Effector memory CD8-positive, alpha-beta T cell (primary cell): Measurements from ENCODE around the gene IZUMO2.

Source experiments
- ATAC-seq: fragments of 150-1000 bp; cut with Tn5 transposase; replicated peaks from 2 replicates; pipeline ENCODE4 v1.10.0; 2021; ENCODE audit warnings: mild to moderate bottlenecking, moderate library complexity
- DNase-seq, 3 experiments: peaks; one replicate each; pipeline ENCODE4 v3.0.0; 2021
- H3K27ac Mint-ChIP-seq, 2 donors: one replicate each; pipeline ENCODE4 v1.8.0; 2022; ENCODE audit warnings: mild to moderate bottlenecking in 2 of 2, mixed read lengths in 2 of 2, moderate library complexity in 2 of 2
- H3K27me3 Mint-ChIP-seq, 2 donors: one replicate each; pipeline ENCODE4 v1.8.0; 2022; ENCODE audit warnings: mixed read lengths in 2 of 2
- H3K36me3 Mint-ChIP-seq: one replicate; pipeline ENCODE4 v1.8.0; 2022; ENCODE audit warnings: mild to moderate bottlenecking, moderate library complexity, mixed read lengths; ENCODE audit not compliant: insufficient read depth
- H3K4me1 Mint-ChIP-seq, 2 donors: one replicate each; pipeline ENCODE4 v1.8.0; 2022; ENCODE audit warnings: low read depth in 2 of 2, mixed read lengths in 2 of 2
- H3K4me3 Mint-ChIP-seq, 2 donors: one replicate each; pipeline ENCODE4 v1.8.0; 2022; ENCODE audit warnings: mild to moderate bottlenecking in 2 of 2, mixed read lengths in 2 of 2, moderate library complexity in 2 of 2
- H3K9me3 Mint-ChIP-seq, 2 donors: one replicate each; pipeline ENCODE4 v1.8.0; 2022; ENCODE audit warnings: mixed read lengths in 2 of 2

Gene IZUMO2

GRCh38 chr19:50175924-50176323, 12.8 kb upstream of the IZUMO2 start:
- no peaks in the 10 kb centered on the region for H3K4me1 Mint-ChIP-seq
- peaks cover 0 to 2% of the 10 kb centered on the region in 2 donors for H3K9me3 Mint-ChIP-seq
- H3K27ac Mint-ChIP-seq, result no peak overlapping the region
- no peak for ATAC-seq
- no peak for DNase-seq
- H3K27me3 Mint-ChIP-seq, result peaks cover 10 to 16% of the 10 kb centered on the region in 2 donors
- H3K36me3 Mint-ChIP-seq, result no peaks in the 10 kb centered on the region
- no peak overlapping the region for H3K4me3 Mint-ChIP-seq

- DNase-seq, result no peak
- no peak overlapping the region for H3K4me3 Mint-ChIP-seq
- H3K27me3 Mint-ChIP-seq, result peaks cover 16 to 22% of the 10 kb centered on the region in 2 donors
- no peaks in the 10 kb centered on the region for H3K4me1 Mint-ChIP-seq
- no peak overlapping the region for H3K27ac Mint-ChIP-seq
- ATAC-seq, result no peak
- H3K36me3 Mint-ChIP-seq, result no peaks in the 10 kb centered on the region
- H3K9me3 Mint-ChIP-seq, result peaks cover 0 to 2% of the 10 kb centered on the region in 2 donors
These were observed 11.2 kb upstream of the IZUMO2 start for GRCh38 chr19:50174100-50174793.

- ATAC-seq, result no peak
- Mint-ChIP-seq H3K4me3 (no peak overlapping the region), H3K9me3 (peaks cover 0 to 2% of the 10 kb centered on the region in 2 donors), H3K27ac (no peak overlapping the region), H3K36me3 (no peaks in the 10 kb centered on the region), H3K4me1 (no peaks in the 10 kb centered on the region), H3K27me3 (peaks cover 21 to 28% of the 10 kb centered on the region in 2 donors)
- DNase-seq, result no peak
These were observed 10.0 kb upstream of the IZUMO2 start for GRCh38 chr19:50173127-50173526.

DNA sequence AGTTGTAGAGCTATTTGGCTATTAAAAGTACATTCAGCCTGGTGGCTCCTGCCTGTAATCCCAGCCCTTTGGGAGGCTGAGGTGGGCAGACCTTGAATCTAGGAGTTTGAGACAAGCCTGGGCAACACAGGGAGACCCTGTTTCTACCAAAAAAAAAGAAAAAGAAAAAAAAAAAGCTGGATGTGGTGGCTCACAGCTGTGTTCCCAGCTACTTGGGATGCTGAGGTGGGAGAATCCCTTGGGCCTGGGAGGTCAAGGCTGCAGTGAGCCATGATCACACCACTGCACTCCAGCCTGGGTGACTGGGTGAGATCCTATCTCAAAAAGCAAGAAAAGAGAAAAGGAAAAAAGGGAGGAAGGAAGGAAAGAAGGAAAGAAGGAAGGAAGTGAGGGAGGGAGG, 9.6 kb upstream of the IZUMO2 start:
- Mint-ChIP-seq H3K27me3 (peaks cover 21 to 29% of the 10 kb centered on the region in 2 donors), H3K4me3 (no peak overlapping the region), H3K4me1 (no peaks in the 10 kb centered on the region), H3K27ac (no peak overlapping the region), H3K36me3 (no peaks in the 10 kb centered on the region), H3K9me3 (peaks cover 0 to 2% of the 10 kb centered on the region in 2 donors)
- ATAC-seq (no peak), DNase-seq (no peak)

- Mint-ChIP-seq H3K36me3 (no peaks in the 10 kb centered on the region), H3K27me3 (peaks cover 21 to 38% of the 10 kb centered on the region in 2 donors), H3K27ac (no peak overlapping the region), H3K4me3 (no peak overlapping the region), H3K9me3 (peaks cover 0 to 2% of the 10 kb centered on the region in 2 donors), H3K4me1 (no peaks in the 10 kb centered on the region)
- no peak for ATAC-seq
- no peak for DNase-seq
These were observed 8.7 kb upstream of the IZUMO2 start for GRCh38 chr19:50171752-50172151.

GRCh38 chr19:50167314-50167721, 4.2 kb upstream of the IZUMO2 start:
- Mint-ChIP-seq H3K27ac (no peak overlapping the region), H3K27me3 (peaks cover 16 to 41% of the 10 kb centered on the region in 2 donors), H3K36me3 (peaks cover 4% of the 10 kb centered on the region), H3K4me3 (no peak overlapping the region), H3K4me1 (no peaks in the 10 kb centered on the region), H3K9me3 (no peaks in the 10 kb centered on the region)
- DNase-seq (no peak), ATAC-seq (no peak)

GRCh38 chr19:50159078-50159477, 4.0 kb downstream of the IZUMO2 start:
- H3K9me3 Mint-ChIP-seq, result peaks cover 6 to 7% of the 10 kb centered on the region in 2 donors
- ATAC-seq, result no peak
- no peak overlapping the region for H3K4me3 Mint-ChIP-seq
- no peaks in the 10 kb centered on the region for H3K36me3 Mint-ChIP-seq
- H3K27ac Mint-ChIP-seq, result no peak overlapping the region
- DNase-seq, result no peak
- H3K27me3 Mint-ChIP-seq, result peaks cover 0 to 7% of the 10 kb centered on the region in 2 donors
- H3K4me1 Mint-ChIP-seq, result no peaks in the 10 kb centered on the region

GRCh38 chr19:50158577-50158976, 4.5 kb downstream of the IZUMO2 start:
- Mint-ChIP-seq H3K27ac (no peak overlapping the region), H3K36me3 (no peaks in the 10 kb centered on the region), H3K27me3 (peaks cover 0 to 7% of the 10 kb centered on the region in 2 donors), H3K9me3 (peaks cover 6 to 7% of the 10 kb centered on the region in 2 donors), H3K4me1 (no peaks in the 10 kb centered on the region), H3K4me3 (no peak overlapping the region)
- ATAC-seq (no peak), DNase-seq (no peak)

DNA sequence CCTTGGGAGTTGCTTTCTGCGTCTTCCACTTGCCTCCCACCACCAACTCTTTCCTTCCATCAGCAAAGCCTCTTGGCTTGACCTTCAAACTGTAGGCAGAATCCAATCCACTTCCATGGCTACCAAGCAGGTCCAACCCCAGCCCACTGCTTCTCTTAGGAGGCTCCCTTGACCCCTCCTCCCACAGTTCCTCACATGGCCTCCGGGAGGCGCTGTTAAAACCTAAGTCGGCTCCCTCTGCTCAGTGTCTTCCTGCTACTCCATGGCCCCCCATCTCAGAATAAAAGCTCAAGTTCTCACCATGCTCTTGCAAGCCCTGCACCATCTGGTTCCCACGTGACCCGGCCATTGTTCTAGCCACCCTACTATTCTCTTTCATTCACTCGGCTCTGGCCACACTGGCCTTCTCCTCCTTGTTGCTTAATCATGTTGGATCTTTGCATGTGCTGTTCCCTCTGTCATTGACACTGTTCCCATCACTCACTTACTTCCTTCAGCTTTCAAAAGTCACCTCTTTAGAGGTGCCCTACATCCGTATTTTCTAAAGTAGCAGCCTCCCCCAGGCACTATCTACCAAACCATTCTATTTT, 7.5 kb downstream of the IZUMO2 start:
- Mint-ChIP-seq H3K4me1 (no peaks in the 10 kb centered on the region), H3K27ac (no peak overlapping the region)

GRCh38 chr19:50154529-50154928, 8.6 kb downstream of the IZUMO2 start:
- ATAC-seq (no peak), DNase-seq (no peak)
- no peaks in the 10 kb centered on the region for H3K4me1 Mint-ChIP-seq
- peaks cover 6 to 7% of the 10 kb centered on the region in 2 donors for H3K9me3 Mint-ChIP-seq
- H3K27ac Mint-ChIP-seq, result no peak overlapping the region
- peaks cover 23 to 27% of the 10 kb centered on the region in 2 donors for H3K27me3 Mint-ChIP-seq
- no peak overlapping the region for H3K4me3 Mint-ChIP-seq
- H3K36me3 Mint-ChIP-seq, result no peaks in the 10 kb centered on the region

More for the DNA sequence above, 7.5 kb downstream of the IZUMO2 start:
- ATAC-seq, result no peak
- DNase-seq, result no peak
- Mint-ChIP-seq H3K9me3 (peaks cover 6 to 7% of the 10 kb centered on the region in 2 donors), H3K27me3 (peaks cover 17% of the 10 kb centered on the region in 2 donors), H3K4me3 (no peak overlapping the region), H3K36me3 (no peaks in the 10 kb centered on the region)

- Mint-ChIP-seq H3K27me3 (peaks cover 30 to 41% of the 10 kb centered on the region in 2 donors), H3K4me1 (peaks cover under 1 to 3% of the 10 kb centered on the region in 2 donors), H3K4me3 (no peak overlapping the region), H3K9me3 (peaks cover 0 to 2% of the 10 kb centered on the region in 2 donors), H3K36me3 (no peaks in the 10 kb centered on the region), H3K27ac (no peak overlapping the region)
- ATAC-seq (no peak), DNase-seq (no peak)
These were observed 10.5 kb downstream of the IZUMO2 start for GRCh38 chr19:50152578-50152977.

DNA sequence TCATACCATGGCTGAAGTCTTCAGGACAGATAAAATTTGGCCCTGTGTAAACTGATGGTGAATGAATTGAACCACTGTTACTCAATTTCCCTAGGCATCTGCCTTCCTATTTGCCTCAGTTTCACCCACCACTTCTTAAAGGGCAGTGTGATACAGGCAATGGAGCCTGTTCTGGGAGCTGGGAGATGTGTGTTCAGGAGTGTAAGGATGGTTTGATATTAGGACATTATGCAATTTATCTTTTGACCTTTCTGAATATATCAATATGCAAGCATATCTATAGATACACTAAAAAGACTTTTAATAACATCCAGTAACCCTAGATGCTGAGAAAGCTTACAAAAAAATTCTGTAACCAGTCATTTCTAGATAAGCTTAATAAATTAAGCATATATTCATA, 14.6 kb downstream of the IZUMO2 start:
- Mint-ChIP-seq H3K4me3 (peak overlapping the region; percentile 61 to 69), H3K27ac (no peak overlapping the region), H3K27me3 (peaks cover 47 to 59% of the 10 kb centered on the region in 2 donors), H3K36me3 (peaks cover 3% of the 10 kb centered on the region), H3K9me3 (peaks cover 0 to 2% of the 10 kb centered on the region in 2 donors), H3K4me1 (peaks cover 5 to 6% of the 10 kb centered on the region in 2 donors)
- ATAC-seq (no peak), DNase-seq (no peak)

GRCh38 chr19:50147462-50148423, 15.3 kb downstream of the IZUMO2 start:
- H3K9me3 Mint-ChIP-seq, result peaks cover 0 to 2% of the 10 kb centered on the region in 2 donors
- H3K27me3 Mint-ChIP-seq, result peaks cover 41 to 57% of the 10 kb centered on the region in 2 donors
- DNase-seq (peak; percentile 26 to 41 (median 28)), ATAC-seq (peak; percentile 87)
- peaks cover 3% of the 10 kb centered on the region for H3K36me3 Mint-ChIP-seq
- H3K27ac Mint-ChIP-seq, result peak overlapping the region; percentile 4 to 36
- H3K4me3 Mint-ChIP-seq, result peak overlapping the region; percentile 61 to 69
- peaks cover 5 to 6% of the 10 kb centered on the region in 2 donors for H3K4me1 Mint-ChIP-seq
